Body of pancreas (tissue), 4 donors: ENCODE results near the gene ZNF654. TPM values are rescaled to one million over a fixed set of nuclear protein-coding genes. Genes with fewer than 3 reads are reported as not detected.

ENCODE experiments used
- ATAC-seq: fragments of 150-250 bp; one replicate; pipeline ENCODE4 v1.9.1; 2016
- DNase-seq, 4 donors: peaks; one replicate each; pipeline ENCODE4 v3.0.0-alpha.2; 2019
- H3K27ac ChIP-seq, 4 donors: fragments of 200-600 bp; sonication (generic); 1 replicate in 3 of 4; 2 replicates in 1 of 4; pipeline versions ENCODE4 v1.5.1 to v1.6.1; 2016 to 2019; ENCODE audit warnings: mild to moderate bottlenecking in 1 of 4, mixed read lengths in 1 of 4, moderate library complexity in 1 of 4
- H3K27me3 ChIP-seq, 2 donors: fragments of 200-600 bp; sonication (generic); one replicate each; pipeline ENCODE4 v1.6.0; 2016; ENCODE audit warnings: mild to moderate bottlenecking in 1 of 2
- H3K36me3 ChIP-seq, 2 donors: fragments of 200-600 bp; sonication (generic); replicated peaks in 1 of 2; 2 replicates each; pipeline ENCODE4 v1.5.1; 2016; ENCODE audit warnings: low read depth in 2 of 2; ENCODE audit not compliant: insufficient read depth in 1 of 2
- H3K4me1 ChIP-seq: fragments of 200-600 bp; sonication (generic); one replicate; pipeline ENCODE4 v1.6.0; 2016
- H3K4me3 ChIP-seq, 2 donors: fragments of 200-600 bp; sonication (generic); 1 replicate in 1 of 2; 2 replicates in 1 of 2; pipeline ENCODE4 v1.5.1; 2016 to 2019
- H3K9me3 ChIP-seq, 3 donors: fragments of 200-600 bp; sonication (generic); 1 replicate in 2 of 3; 2 replicates in 1 of 3; pipeline ENCODE4 v1.5.1; 2016
- POLR2A ChIP-seq, 3 donors: fragments of 450-650 bp; IDR thresholded peaks; one replicate each; pipeline ENCODE4 v1.6.1; 2016; ENCODE audit warnings: antibody characterized with exemption in 3 of 3, mild to moderate bottlenecking in 2 of 3
- WGBS, 2 donors: methylation state at CpG; one replicate each; pipeline ENCODE4 v1.1.5; 2017; 5-methylcytosine and 5-hydroxymethylcytosine counted together
- intact Hi-C: fragments of 100-400 bp; cut with DNase I; formaldehyde crosslinking; loops from one replicate; pipeline ENCODE4 v1.15.1; 2023
- total RNA-seq, 2 donors: library from RNA; depleted of rRNA; stranded (reverse); fragments of >200 nt; gene quantifications; one replicate each; pipeline ENCODE4 v1.1.0, GENCODE V29; 2016
- TF ChIP-seq, protein P1 (sequence below), 7 experiments: fragments of 450-650 bp in 4 of 7; fragments of 200-600 bp in 3 of 7; sonication (generic) in 3 of 7; IDR thresholded peaks; one replicate each; pipeline ENCODE4 v1.5.1; 2016 to 2019; ENCODE audit warnings: antibody characterized with exemption in 7 of 7

The ZNF654 gene
- total RNA-seq, 2 donors from 2014 or later = 4.3 to 7.0 TPM

DNA sequence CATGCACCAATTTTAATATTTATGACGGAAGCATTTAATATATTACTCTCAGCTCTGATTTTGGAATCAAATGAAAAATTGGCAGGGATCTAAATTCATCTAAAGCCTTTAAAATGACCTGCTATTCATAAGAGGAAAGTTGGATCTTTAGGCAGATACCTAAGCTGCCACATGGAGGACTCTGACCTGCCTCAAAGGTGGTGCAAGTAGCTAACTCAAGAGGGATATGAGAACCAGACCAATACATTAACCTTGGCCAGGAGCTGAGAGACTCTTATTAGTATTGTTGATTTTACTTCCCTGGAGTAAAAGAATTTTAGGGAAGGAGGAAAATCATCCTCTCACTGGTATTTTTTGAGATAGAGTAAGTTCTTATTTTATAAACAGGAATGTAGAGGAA is 17.7 kb downstream of the ZNF654 start:
- TF ChIP-seq, protein P1, sequence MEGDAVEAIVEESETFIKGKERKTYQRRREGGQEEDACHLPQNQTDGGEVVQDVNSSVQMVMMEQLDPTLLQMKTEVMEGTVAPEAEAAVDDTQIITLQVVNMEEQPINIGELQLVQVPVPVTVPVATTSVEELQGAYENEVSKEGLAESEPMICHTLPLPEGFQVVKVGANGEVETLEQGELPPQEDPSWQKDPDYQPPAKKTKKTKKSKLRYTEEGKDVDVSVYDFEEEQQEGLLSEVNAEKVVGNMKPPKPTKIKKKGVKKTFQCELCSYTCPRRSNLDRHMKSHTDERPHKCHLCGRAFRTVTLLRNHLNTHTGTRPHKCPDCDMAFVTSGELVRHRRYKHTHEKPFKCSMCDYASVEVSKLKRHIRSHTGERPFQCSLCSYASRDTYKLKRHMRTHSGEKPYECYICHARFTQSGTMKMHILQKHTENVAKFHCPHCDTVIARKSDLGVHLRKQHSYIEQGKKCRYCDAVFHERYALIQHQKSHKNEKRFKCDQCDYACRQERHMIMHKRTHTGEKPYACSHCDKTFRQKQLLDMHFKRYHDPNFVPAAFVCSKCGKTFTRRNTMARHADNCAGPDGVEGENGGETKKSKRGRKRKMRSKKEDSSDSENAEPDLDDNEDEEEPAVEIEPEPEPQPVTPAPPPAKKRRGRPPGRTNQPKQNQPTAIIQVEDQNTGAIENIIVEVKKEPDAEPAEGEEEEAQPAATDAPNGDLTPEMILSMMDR (IDR thresholded peaks at IDR 0.05) = no peak
- no peak for TF ChIP-seq POLR2A (IDR thresholded peaks at IDR 0.05)
- no peak for DNase-seq
- ATAC-seq = no peak
- peaks cover 21% of the 10 kb centered on the region for H3K4me1 ChIP-seq
- intact Hi-C loops = no loop called here
- no peak overlapping the region for H3K27ac ChIP-seq
- H3K27me3 ChIP-seq = no peaks in the 10 kb centered on the region
- no peaks in the 10 kb centered on the region for H3K9me3 ChIP-seq
- WGBS, 2 donors = 97 to 100% methylated on average over 1 of the region's 1 CpG
- H3K36me3 ChIP-seq = no peaks in the 10 kb centered on the region
- H3K4me3 ChIP-seq = no peak overlapping the region

DNA sequence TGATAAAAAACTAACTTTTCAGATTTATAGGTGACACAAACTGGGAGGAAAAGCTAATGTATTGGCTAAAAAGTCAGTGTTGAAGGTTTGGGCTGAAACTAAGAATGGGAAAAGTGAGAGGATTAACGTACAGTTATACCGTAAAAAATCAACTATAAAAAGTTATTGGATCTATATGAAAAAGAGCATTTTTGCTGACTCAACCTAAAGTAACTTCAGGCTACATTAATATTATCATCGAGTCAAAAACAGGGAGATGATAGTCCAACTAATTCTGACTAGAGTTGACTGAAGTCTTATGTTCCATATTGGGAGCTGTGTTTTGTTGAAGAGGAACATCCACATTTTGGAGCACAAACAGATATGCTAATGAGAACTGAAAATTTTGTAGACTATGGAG is 19.9 kb downstream of the ZNF654 start:
- Histone ChIP-seq H3K4me1 (peaks cover 30% of the 10 kb centered on the region), H3K4me3 (no peak overlapping the region), H3K9me3 (no peaks in the 10 kb centered on the region), H3K27me3 (no peaks in the 10 kb centered on the region), H3K36me3 (no peaks in the 10 kb centered on the region), H3K27ac (no peak overlapping the region)
- intact Hi-C loops = no loop called here
- WGBS, 2 donors = 92 to 95% methylated on average over 3 of the region's 3 CpGs
- DNase-seq (no peak), ATAC-seq (no peak)
- TF ChIP-seq, protein P1 (IDR thresholded peaks at IDR 0.05) = no peak
- no peak for TF ChIP-seq POLR2A (IDR thresholded peaks at IDR 0.05)

DNA sequence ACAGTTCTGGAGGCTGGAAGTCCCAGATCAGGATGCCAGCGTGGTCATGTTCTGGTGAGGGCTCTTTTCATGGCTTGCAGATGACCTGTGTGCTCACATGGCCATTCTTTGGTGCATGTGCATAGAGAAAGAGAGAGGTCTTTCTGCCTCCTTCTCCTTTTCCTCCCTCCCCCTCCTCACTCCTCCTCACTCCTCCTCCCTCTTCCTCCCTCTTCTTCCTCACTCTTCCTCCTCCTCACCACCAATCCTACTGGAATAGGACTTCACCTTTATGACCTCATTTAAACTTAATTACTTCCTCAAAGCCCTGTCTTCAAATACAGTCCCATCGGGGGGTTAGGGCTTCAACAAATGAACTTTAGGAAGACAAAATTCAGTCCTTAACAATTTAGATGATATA is 23.8 kb downstream of the ZNF654 start:
- TF ChIP-seq, protein P1 (IDR thresholded peaks at IDR 0.05) = no peak
- TF ChIP-seq POLR2A (IDR thresholded peaks at IDR 0.05) = no peak
- H3K4me1 ChIP-seq = peaks cover 20% of the 10 kb centered on the region
- intact Hi-C loops = no loop called here
- no peak for DNase-seq
- H3K9me3 ChIP-seq = no peaks in the 10 kb centered on the region
- no peak overlapping the region for H3K4me3 ChIP-seq
- H3K27me3 ChIP-seq = no peaks in the 10 kb centered on the region
- WGBS, 2 donors = 88 to 95% methylated on average over 2 of the region's 2 CpGs
- no peak for ATAC-seq
- H3K36me3 ChIP-seq = no peaks in the 10 kb centered on the region
- H3K27ac ChIP-seq = no peak overlapping the region

- intact Hi-C loops = no loop called here
- H3K4me1 ChIP-seq = peaks cover 20% of the 10 kb centered on the region
- peaks cover 0 to 2% of the 10 kb centered on the region in 2 donors for H3K36me3 ChIP-seq
- DNase-seq (no peak), ATAC-seq (no peak)
- no peaks in the 10 kb centered on the region for H3K27me3 ChIP-seq
- TF ChIP-seq, protein P1 (IDR thresholded peaks at IDR 0.05) = no peak
- TF ChIP-seq POLR2A (IDR thresholded peaks at IDR 0.05) = no peak
- WGBS, 2 donors = 56 to 67% methylated on average over 2 of the region's 2 CpGs
- no peak overlapping the region for H3K4me3 ChIP-seq
- H3K9me3 ChIP-seq = no peaks in the 10 kb centered on the region
- no peak overlapping the region for H3K27ac ChIP-seq
These were observed 25.0 kb downstream of the ZNF654 start for GRCh38 chr3:88084097-88084501.

GRCh38 chr3:88090681-88091080 is 31.6 kb downstream of the ZNF654 start:
- WGBS, 2 donors = 74 to 80% methylated on average over 4 of the region's 4 CpGs
- Histone ChIP-seq H3K27me3 (no peaks in the 10 kb centered on the region), H3K36me3 (peaks cover 0 to 2% of the 10 kb centered on the region in 2 donors), H3K27ac (no peak overlapping the region), H3K4me3 (no peak overlapping the region), H3K4me1 (no peaks in the 10 kb centered on the region), H3K9me3 (no peaks in the 10 kb centered on the region)
- ATAC-seq (no peak), DNase-seq (no peak)
- TF ChIP-seq, protein P1 (IDR thresholded peaks at IDR 0.05) = no peak
- no peak for TF ChIP-seq POLR2A (IDR thresholded peaks at IDR 0.05)
- intact Hi-C loops = no loop called here
